GM19328 (cell line): ENCODE measurements around the gene CCNH.
A peak's percentile ranks its signal among the peaks of the same experiment; 100 is the strongest.

ENCODE experiments used
- ATAC-seq: cut with Tn5 transposase; IDR thresholded peaks from one replicate; pipeline ENCODE4 v1.9.1; 2021; ENCODE audit warnings: mild to moderate bottlenecking, moderate library complexity; ENCODE audit not compliant: unreplicated experiment

Gene CCNH

DNA sequence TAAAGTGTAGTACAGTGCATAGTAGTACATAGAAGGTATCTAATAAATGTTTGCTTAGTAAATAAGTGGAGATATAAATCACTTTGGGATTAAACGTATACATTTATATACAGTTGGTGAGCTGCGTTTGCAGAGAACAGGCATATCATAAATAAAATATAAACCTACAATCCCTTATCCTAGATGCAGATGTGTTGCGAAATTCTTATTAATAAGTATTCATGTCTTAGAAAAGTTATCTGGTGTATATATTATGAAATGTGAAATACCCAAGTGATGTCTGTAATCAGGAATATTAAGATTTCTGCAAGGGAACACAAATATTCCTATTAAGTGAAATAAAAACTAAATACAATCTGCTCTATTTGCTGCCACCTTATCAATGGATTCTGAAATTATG lies 8.8 kb downstream of the CCNH start:
- ATAC-seq: no peak

- ATAC-seq: no peak
These were observed 9.3 kb downstream of the CCNH start for GRCh38 chr5:87403409-87403808.

- no peak for ATAC-seq
These were observed 11.1 kb downstream of the CCNH start for GRCh38 chr5:87401626-87402025.

GRCh38 chr5:87400305-87400899 lies 12.3 kb downstream of the CCNH start:
- ATAC-seq: peak; percentile 61

GRCh38 chr5:87399720-87400119 lies 13.0 kb downstream of the CCNH start:
- no peak for ATAC-seq

GRCh38 chr5:87398981-87399614 lies 13.6 kb downstream of the CCNH start:
- ATAC-seq: no peak

- ATAC-seq: no peak
These were observed 18.1 kb downstream of the CCNH start for GRCh38 chr5:87394411-87395165.

DNA sequence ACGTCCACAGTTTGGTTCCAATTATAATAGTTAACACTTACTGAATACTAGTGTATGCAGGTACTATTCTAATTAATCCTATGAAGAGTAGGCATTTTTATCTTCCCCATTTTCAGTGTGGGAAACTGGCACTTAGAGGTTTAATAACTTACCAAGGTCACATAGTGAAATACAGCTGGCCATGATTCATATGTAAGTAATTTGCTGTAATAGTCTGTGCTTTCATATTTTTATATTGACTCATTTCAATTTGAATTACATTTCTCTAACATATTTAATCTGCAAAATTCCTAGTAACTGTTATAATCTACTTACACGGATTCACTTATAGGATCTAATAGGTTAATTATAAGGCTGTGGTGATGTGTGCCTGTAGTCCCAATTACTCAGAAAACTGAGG lies 19.4 kb downstream of the CCNH start:
- ATAC-seq: no peak

DNA sequence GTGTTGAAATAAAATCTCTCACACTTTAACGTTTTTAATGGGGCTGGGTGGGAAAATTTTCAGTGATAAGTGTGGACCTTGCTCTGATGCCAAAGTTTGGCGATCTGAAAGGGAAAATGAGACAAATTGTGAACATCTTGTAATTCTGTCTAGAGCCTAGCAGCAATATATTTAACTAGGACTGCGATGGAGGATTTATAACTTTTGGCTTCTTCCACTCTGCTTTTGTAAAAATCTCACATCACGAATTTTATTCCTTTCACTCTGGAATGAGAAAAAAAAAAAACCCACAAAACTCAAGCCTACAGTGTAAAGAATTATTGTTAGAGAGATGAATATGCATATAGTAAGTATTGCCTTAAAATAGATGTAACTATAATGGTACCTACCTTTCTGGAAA lies 19.9 kb downstream of the CCNH start:
- no peak for ATAC-seq

DNA sequence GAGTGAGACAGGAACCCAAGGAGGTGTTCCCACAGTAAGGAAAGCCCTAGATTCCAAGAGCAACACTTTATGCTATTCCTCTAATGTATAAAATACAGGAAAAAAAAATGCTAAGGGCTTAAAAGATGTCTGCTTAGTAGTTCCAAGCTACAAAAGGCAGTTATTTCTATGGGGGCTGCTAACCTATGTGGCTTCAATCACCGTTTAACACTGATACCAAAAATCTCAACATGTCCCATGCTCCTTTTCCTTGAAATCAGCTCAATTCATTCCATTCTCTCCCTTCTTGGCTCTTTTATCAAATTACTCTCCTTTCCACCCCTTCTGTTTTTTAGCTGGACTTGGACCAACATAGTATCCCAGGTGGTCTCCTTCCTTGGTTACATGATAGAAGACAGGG lies 20.6 kb downstream of the CCNH start:
- no peak for ATAC-seq

DNA sequence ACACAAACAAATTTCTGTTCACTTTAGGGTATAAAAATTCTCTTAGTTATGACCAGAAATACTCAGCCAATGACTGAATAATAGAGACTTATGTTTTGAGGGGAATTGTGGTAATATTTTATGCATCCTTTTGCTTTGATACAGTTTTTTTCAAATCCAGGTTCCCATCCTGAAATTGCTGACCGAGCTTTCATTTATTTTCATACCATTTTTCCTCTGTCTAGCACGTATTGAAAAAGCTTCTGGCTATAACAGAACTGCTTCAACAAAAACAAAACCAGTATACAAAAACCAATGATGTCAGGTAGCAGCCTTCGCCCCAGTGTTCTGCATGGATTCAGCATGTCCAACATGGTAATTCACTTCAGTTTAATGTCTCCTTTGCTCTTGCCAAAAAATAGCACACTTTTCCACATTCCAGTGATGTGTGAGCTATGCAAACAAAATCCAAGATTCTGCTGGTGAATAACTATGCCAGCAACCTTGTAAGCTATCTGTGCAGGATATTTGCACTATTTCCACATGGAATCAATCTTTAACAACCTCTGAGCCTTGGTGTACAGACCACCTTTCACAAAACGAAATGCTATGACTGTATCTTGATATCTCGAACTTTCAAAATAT lies 22.0 kb downstream of the CCNH start:
- ATAC-seq: no peak

DNA sequence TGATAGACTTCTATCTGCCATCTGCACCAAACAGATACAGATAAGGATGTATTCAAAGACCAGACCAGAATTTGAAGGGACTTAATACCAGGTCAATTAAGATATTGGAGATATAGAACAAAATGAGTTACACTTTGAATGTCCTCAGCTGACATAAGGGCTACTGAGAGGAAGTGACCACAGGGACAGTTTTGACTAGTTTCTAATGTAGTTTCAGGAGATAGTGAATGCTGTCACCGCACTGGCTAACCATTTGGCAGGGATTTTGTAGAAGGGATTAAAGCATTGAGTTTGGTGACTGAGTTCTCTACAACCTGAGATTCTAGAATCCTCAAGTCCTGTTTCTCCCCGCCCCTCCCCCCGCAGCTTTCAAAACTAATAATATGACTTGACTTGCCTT lies 22.7 kb downstream of the CCNH start:
- ATAC-seq: no peak

- ATAC-seq: no peak
These were observed 23.3 kb downstream of the CCNH start for GRCh38 chr5:87389296-87390034.

DNA sequence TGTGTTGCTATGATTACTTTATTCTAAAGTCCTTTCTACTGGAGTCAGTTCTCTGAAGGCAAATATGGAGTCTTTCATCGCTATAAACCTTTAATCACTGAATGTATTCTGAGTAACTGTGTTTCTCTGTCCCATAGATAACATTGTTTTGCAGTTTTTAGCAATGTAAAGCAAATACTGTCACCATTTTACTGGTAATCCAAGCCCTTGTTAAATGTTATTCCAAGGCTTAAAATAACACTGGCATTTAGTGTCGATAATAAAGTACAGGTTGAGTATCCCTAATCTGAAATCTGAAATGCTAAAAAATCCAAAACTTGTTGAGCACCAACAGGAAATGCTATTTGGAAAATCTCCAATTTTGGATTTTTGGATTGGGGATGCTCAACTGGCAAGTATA lies 24.6 kb downstream of the CCNH start:
- no peak for ATAC-seq

- ATAC-seq: no peak
These were observed 26.9 kb downstream of the CCNH start for GRCh38 chr5:87385802-87386201.

- ATAC-seq: no peak
These were observed 29.5 kb downstream of the CCNH start for GRCh38 chr5:87383216-87383615.

DNA sequence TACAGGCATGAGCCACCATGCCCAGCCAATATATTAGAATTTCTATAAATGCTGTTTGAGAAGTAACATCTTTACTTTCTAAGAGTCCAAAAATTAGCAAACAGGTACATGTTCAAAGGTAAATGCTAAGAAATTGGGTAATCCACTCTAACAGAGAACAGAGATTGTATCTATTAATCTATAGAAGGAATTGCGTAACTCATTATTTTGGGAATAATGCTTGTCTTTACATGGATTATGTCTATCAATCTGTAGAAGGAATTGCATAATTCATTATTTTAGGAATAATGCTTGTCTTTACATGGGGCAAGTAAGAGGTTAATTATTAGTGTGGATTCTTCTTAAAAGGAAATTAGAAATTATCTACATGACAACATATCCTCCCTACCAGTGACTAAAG lies 30.5 kb downstream of the CCNH start:
- no peak for ATAC-seq

DNA sequence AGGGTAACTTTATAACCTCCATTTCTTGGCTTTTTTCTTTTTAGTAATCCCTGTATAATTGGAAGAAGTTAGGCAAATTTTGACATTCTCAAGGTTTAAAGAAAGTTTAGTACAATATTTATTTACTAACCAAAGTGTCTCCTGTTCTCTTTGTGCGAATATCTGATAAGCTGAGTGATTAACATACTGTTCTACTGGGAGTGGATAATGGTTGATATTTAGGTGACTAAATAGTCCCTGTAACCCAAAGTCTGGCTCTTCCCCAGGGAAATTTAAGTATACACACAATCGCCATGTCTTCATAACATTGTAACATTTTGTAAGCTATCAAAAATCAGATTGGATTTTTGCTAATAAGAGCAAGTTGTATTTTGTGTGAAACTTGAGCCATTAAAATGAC lies 40.0 kb downstream of the CCNH start:
- no peak for ATAC-seq

- no peak for ATAC-seq
These were observed 43.3 kb downstream of the CCNH start for GRCh38 chr5:87369431-87369830.

DNA sequence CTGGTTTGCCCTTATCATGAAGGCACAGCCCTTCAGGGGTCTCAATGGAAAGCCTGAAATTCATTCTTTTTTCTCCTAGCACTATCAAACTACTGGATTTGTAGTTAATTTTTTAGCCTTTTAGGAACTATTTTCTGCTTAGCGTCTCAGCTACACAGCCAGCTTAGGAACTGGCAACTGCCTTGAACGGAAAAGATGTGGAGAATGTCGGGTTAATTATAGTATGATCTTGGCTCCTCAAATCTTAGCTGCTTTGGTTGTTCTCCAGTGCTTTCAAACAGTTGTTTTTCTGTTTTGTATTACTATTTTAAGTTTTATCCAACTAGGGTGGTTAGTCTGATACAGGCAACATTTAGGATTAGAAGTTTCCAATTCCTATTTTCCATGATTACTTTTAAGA lies 44.1 kb downstream of the CCNH start:
- no peak for ATAC-seq

- ATAC-seq: no peak
These were observed 45.5 kb downstream of the CCNH start for GRCh38 chr5:87367243-87367642.
